ENCODE results near the gene TMEM167B. TPM values are rescaled to one million over a fixed set of nuclear protein-coding genes. Genes with fewer than 3 reads are reported as not detected.
"Not testable (repeated sequence)": the region's sequence is repeated elsewhere in the genome, so short reads cannot be mapped to it uniquely, and the experiment has no call there.

Gene TMEM167B
- polyA plus RNA-seq, 1 donor (not counting 4 experiments of a cell fraction or from before 2014, with no cell fraction given), result 15.7 TPM

DNA sequence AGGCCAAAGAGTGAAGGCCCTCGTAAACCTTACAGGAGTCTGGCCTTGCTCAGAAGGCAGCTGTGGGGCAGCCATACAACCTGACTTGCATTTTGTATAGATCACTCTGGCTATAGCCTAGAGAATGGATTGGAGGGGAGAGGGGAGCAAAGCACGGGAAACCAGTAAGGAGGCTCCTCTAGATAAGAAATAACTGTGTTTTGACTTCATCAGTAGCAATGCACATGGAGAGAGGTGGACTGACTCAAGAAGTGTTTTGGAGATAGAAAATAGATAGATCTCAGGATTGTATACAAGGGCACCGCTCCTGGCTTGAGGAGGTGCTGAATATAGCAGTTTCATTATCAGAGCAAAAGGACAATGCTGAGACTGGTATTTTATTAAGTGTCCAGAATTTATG lies 49.8 kb downstream of the TMEM167B start:
- Histone ChIP-seq H3K4me2 (ENCODE audit: control insufficient read depth, extremely low read depth, insufficient read depth, low read depth, low read length) (no peak overlapping the region), H3K27ac (ENCODE audit: control insufficient read depth, insufficient read depth, low read length) (no peak overlapping the region), H3K4me3 (ENCODE audit: control insufficient read depth in 2 of 3, extremely low read depth in 1 of 3, insufficient read depth in 2 of 3, low read depth in 1 of 3, low read length in 3 of 3) (no peak overlapping the region), H2AFZ (ENCODE audit: control insufficient read depth, low read length) (no peak overlapping the region), H3K27me3 (ENCODE audit: control insufficient read depth, extremely low read depth, insufficient read depth, low read length) (no peaks in the 10 kb centered on the region), H3K79me2 (ENCODE audit: control insufficient read depth, insufficient read depth, low read length) (no peaks in the 10 kb centered on the region), H3K36me3 (ENCODE audit: control insufficient read depth in 2 of 2, extremely low read depth in 1 of 2, insufficient read depth in 2 of 2, low read length in 2 of 2) (no peaks in the 10 kb centered on the region), H3K4me1 (ENCODE audit: control insufficient read depth, extremely low read depth, insufficient read depth, low read length) (no peaks in the 10 kb centered on the region), H3K9me3 (ENCODE audit: control insufficient read depth, low read depth, low read length) (no peaks in the 10 kb centered on the region), H4K20me1 (ENCODE audit: control insufficient read depth, extremely low read depth, insufficient read depth, low read length) (no peaks in the 10 kb centered on the region), H3K9me1 (ENCODE audit: control insufficient read depth, extremely low read depth, insufficient read depth, low read length) (no peaks in the 10 kb centered on the region), H3K9ac (ENCODE audit: control insufficient read depth, extremely low read depth, insufficient read depth, low read length) (no peak overlapping the region)
- FAIRE-seq (no peak), DNase-seq (ENCODE audit: low read depth, low spot score) (no peak)
- TF ChIP-seq EZH2 (IDR thresholded peaks at IDR 0.05; ENCODE audit: low read length), result no peak
- no peak for TF ChIP-seq CTCF (optimal IDR thresholded peaks at IDR 0.05 in 1 of 3, IDR thresholded peaks at IDR 0.05 in 1 of 3, conservative IDR thresholded peaks at IDR 0.05 in 1 of 3; ENCODE audit: extremely low read depth in 1 of 3, insufficient read depth in 2 of 3, low read length in 3 of 3)
- dilution Hi-C loops (cut with MboI; ENCODE audit: extremely low pct_ligation_motif_present, low sequenced_read_pairs), result no loop called here

DNA sequence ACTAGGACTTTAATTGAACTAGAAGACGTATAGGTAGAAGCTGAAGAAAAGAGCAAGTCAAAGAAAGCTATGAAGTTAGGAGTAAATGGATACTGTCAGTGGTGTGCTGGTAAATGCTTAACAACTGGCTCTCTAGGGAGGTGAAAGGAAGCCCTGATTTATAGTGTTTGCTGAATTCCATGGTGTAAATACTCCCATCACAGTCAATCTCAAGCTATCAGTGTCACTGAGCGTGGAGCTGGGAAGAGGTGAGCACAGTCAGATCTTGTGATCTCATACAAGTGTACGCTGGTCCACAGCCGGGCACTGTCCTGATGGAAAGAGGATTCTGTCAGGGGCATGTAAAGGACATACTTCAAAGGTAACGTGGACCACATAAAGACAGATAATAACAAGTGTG lies 51.7 kb downstream of the TMEM167B start:
- H3K4me3 ChIP-seq (ENCODE audit: control insufficient read depth in 2 of 3, extremely low read depth in 1 of 3, insufficient read depth in 2 of 3, low read depth in 1 of 3, low read length in 3 of 3), result no peak overlapping the region
- DNase-seq (ENCODE audit: low read depth, low spot score) (no peak), FAIRE-seq (no peak)
- no peaks in the 10 kb centered on the region for H3K79me2 ChIP-seq (ENCODE audit: control insufficient read depth, insufficient read depth, low read length)
- no peaks in the 10 kb centered on the region for H3K9me1 ChIP-seq (ENCODE audit: control insufficient read depth, extremely low read depth, insufficient read depth, low read length)
- no peak overlapping the region for H3K4me2 ChIP-seq (ENCODE audit: control insufficient read depth, extremely low read depth, insufficient read depth, low read depth, low read length)
- no peak overlapping the region for H3K27ac ChIP-seq (ENCODE audit: control insufficient read depth, insufficient read depth, low read length)
- dilution Hi-C loops (cut with MboI; ENCODE audit: extremely low pct_ligation_motif_present, low sequenced_read_pairs), result no loop called here
- no peaks in the 10 kb centered on the region for H4K20me1 ChIP-seq (ENCODE audit: control insufficient read depth, extremely low read depth, insufficient read depth, low read length)
- no peak for TF ChIP-seq EZH2 (IDR thresholded peaks at IDR 0.05; ENCODE audit: low read length)
- no peaks in the 10 kb centered on the region for H3K36me3 ChIP-seq (ENCODE audit: control insufficient read depth in 2 of 2, extremely low read depth in 1 of 2, insufficient read depth in 2 of 2, low read length in 2 of 2)
- no peaks in the 10 kb centered on the region for H3K4me1 ChIP-seq (ENCODE audit: control insufficient read depth, extremely low read depth, insufficient read depth, low read length)
- no peak overlapping the region for H3K9ac ChIP-seq (ENCODE audit: control insufficient read depth, extremely low read depth, insufficient read depth, low read length)
- H2AFZ ChIP-seq (ENCODE audit: control insufficient read depth, low read length), result no peak overlapping the region
- H3K9me3 ChIP-seq (ENCODE audit: control insufficient read depth, low read depth, low read length), result no peaks in the 10 kb centered on the region
- H3K27me3 ChIP-seq (ENCODE audit: control insufficient read depth, extremely low read depth, insufficient read depth, low read length), result no peaks in the 10 kb centered on the region

GRCh38 chr1:109142725-109143124 lies 52.2 kb downstream of the TMEM167B start:
- H3K27ac ChIP-seq (ENCODE audit: control insufficient read depth, insufficient read depth, low read length); H3K79me2 ChIP-seq (ENCODE audit: control insufficient read depth, insufficient read depth, low read length); dilution Hi-C loops (cut with MboI; ENCODE audit: extremely low pct_ligation_motif_present, low sequenced_read_pairs); H3K4me1 ChIP-seq (ENCODE audit: control insufficient read depth, extremely low read depth, insufficient read depth, low read length); H4K20me1 ChIP-seq (ENCODE audit: control insufficient read depth, extremely low read depth, insufficient read depth, low read length); H3K9me3 ChIP-seq (ENCODE audit: control insufficient read depth, low read depth, low read length); FAIRE-seq; H3K27me3 ChIP-seq (ENCODE audit: control insufficient read depth, extremely low read depth, insufficient read depth, low read length); H3K4me3 ChIP-seq (ENCODE audit: control insufficient read depth in 2 of 3, extremely low read depth in 1 of 3, insufficient read depth in 2 of 3, low read depth in 1 of 3, low read length in 3 of 3); H2AFZ ChIP-seq (ENCODE audit: control insufficient read depth, low read length); DNase-seq (ENCODE audit: low read depth, low spot score); H3K4me2 ChIP-seq (ENCODE audit: control insufficient read depth, extremely low read depth, insufficient read depth, low read depth, low read length); H3K9me1 ChIP-seq (ENCODE audit: control insufficient read depth, extremely low read depth, insufficient read depth, low read length); H3K9ac ChIP-seq (ENCODE audit: control insufficient read depth, extremely low read depth, insufficient read depth, low read length); H3K36me3 ChIP-seq (ENCODE audit: control insufficient read depth in 2 of 2, extremely low read depth in 1 of 2, insufficient read depth in 2 of 2, low read length in 2 of 2): not testable (repeated sequence)

Small RNAs within 50 kb of the gene (small RNA-seq; reads per million reads assigned to genes)
- gene AL356488.2 (ENCODE audit: insufficient read length in 3 of 3, low read depth in 3 of 3, low replicate concordance in 1 of 3), result 0 reads per million in 3 experiments

Other genes starting within 250 kb of the TMEM167B start
- gene AKNAD1, start 233.7 kb upstream of the TMEM167B start, polyA plus RNA-seq, result 4.6 to 6.9 TPM (median 5.1 TPM) in 3 replicates
- gene GPSM2, start 213.8 kb upstream of the TMEM167B start, polyA plus RNA-seq, result 58.0 to 109 TPM (median 74.7 TPM) in 3 replicates
- gene CLCC1, start 127.3 kb upstream of the TMEM167B start, polyA plus RNA-seq, result 16.3 to 23.4 TPM (median 16.3 TPM) in 3 replicates
- 32.8 to 54.7 TPM (median 54.2 TPM) in 3 replicates for gene WDR47, start 48.7 kb upstream of the TMEM167B start, polyA plus RNA-seq
- 73.6 to 151 TPM (median 89.7 TPM) in 3 replicates for gene TAF13, start 14.8 kb upstream of the TMEM167B start, polyA plus RNA-seq
- gene ELAPOR1, start 23.4 kb downstream of the TMEM167B start, polyA plus RNA-seq, result 0.21 to 0.36 TPM (median 0.24 TPM) in 3 replicates
- 198 to 233 TPM (median 203 TPM) in 3 replicates for gene SARS1, start 123.2 kb downstream of the TMEM167B start, polyA plus RNA-seq
- gene CELSR2, start 158.8 kb downstream of the TMEM167B start, polyA plus RNA-seq, result 7.3 to 13.7 TPM (median 12.6 TPM) in 3 replicates
- gene PSRC1, start 192.4 kb downstream of the TMEM167B start, polyA plus RNA-seq, result 2.9 to 10.2 TPM (median 9.4 TPM) in 3 replicates
- 0.68 to 1.1 TPM (median 0.85 TPM) in 3 replicates for gene MYBPHL, start 216.2 kb downstream of the TMEM167B start, polyA plus RNA-seq

Data from keratinocyte (primary cell).